BLaER1 (cell line): Measurements from ENCODE around the gene CD247.
A peak's percentile ranks its signal among the peaks of the same experiment; 100 is the strongest.

ENCODE experiments used
- H3K27ac ChIP-seq: shearing (Covaris generic); formaldehyde crosslinking; 2 replicates; pipeline ENCODE4 v1.8.1; 2022
- H3K27me3 ChIP-seq: shearing (Covaris generic); formaldehyde crosslinking; 2 replicates; pipeline ENCODE4 v1.8.1; 2022
- H3K36me3 ChIP-seq: shearing (Covaris generic); formaldehyde crosslinking; 2 replicates; pipeline ENCODE4 v1.8.1; 2022
- H3K4me1 ChIP-seq: shearing (Covaris generic); formaldehyde crosslinking; 2 replicates; pipeline ENCODE4 v1.8.1; 2022
- H3K4me2 ChIP-seq: shearing (Covaris generic); formaldehyde crosslinking; 2 replicates; pipeline ENCODE4 v1.8.1; 2022
- H3K4me3 ChIP-seq: shearing (Covaris generic); formaldehyde crosslinking; 2 replicates; pipeline ENCODE4 v1.8.1; 2022
- H3K9ac ChIP-seq: shearing (Covaris generic); formaldehyde crosslinking; 2 replicates; pipeline ENCODE4 v1.8.1; 2022
- H3K9me3 ChIP-seq: shearing (Covaris generic); formaldehyde crosslinking; 2 replicates; pipeline ENCODE4 v1.8.1; 2022
- H4K20me1 ChIP-seq: shearing (Covaris generic); formaldehyde crosslinking; 2 replicates; pipeline ENCODE4 v1.8.1; 2022
- Cebpa-rat ChIP-seq: shearing (Covaris generic); IDR thresholded peaks from 2 replicates; pipeline ENCODE4 v1.8.1; 2022

Gene CD247

GRCh38 chr1:167501515-167502191, 16.7 kb downstream of the CD247 start:
- Histone ChIP-seq H3K36me3 (no peaks in the 10 kb centered on the region), H3K27me3 (no peaks in the 10 kb centered on the region), H3K4me2 (no peak overlapping the region), H3K4me1 (peaks cover 21% of the 10 kb centered on the region), H3K9ac (no peak overlapping the region), H3K4me3 (no peak overlapping the region), H3K27ac (no peak overlapping the region), H4K20me1 (no peaks in the 10 kb centered on the region), H3K9me3 (no peaks in the 10 kb centered on the region)
- TF ChIP-seq Cebpa-rat, result no peak

- Histone ChIP-seq H3K4me2 (peak overlapping the region; percentile 56), H3K9me3 (no peaks in the 10 kb centered on the region), H3K9ac (no peak overlapping the region), H3K27me3 (no peaks in the 10 kb centered on the region), H3K27ac (no peak overlapping the region), H3K4me3 (no peak overlapping the region), H3K4me1 (peaks cover 21% of the 10 kb centered on the region), H4K20me1 (no peaks in the 10 kb centered on the region), H3K36me3 (no peaks in the 10 kb centered on the region)
- no peak for TF ChIP-seq Cebpa-rat
Measured at GRCh38 chr1:167500283-167500860, 18.0 kb downstream of the CD247 start.

GRCh38 chr1:167499664-167500101, 18.6 kb downstream of the CD247 start:
- Histone ChIP-seq H3K27ac (no peak overlapping the region), H3K36me3 (no peaks in the 10 kb centered on the region), H3K9me3 (no peaks in the 10 kb centered on the region), H3K9ac (no peak overlapping the region), H3K4me2 (peak overlapping the region; percentile 56), H3K4me3 (no peak overlapping the region), H3K27me3 (no peaks in the 10 kb centered on the region), H4K20me1 (no peaks in the 10 kb centered on the region), H3K4me1 (peaks cover 21% of the 10 kb centered on the region)
- TF ChIP-seq Cebpa-rat, result no peak

GRCh38 chr1:167499106-167499505, 19.2 kb downstream of the CD247 start:
- Histone ChIP-seq H3K9me3 (no peaks in the 10 kb centered on the region), H3K27me3 (no peaks in the 10 kb centered on the region), H3K9ac (no peak overlapping the region), H3K4me1 (peaks cover 21% of the 10 kb centered on the region), H3K4me3 (no peak overlapping the region), H3K4me2 (peak overlapping the region; percentile 56), H3K27ac (no peak overlapping the region), H4K20me1 (no peaks in the 10 kb centered on the region), H3K36me3 (no peaks in the 10 kb centered on the region)
- TF ChIP-seq Cebpa-rat, result no peak

- Histone ChIP-seq H3K27me3 (no peaks in the 10 kb centered on the region), H3K27ac (no peak overlapping the region)
Measured at GRCh38 chr1:167496797-167497619, 21.3 kb downstream of the CD247 start.

GRCh38 chr1:167493372-167493771, 25.0 kb downstream of the CD247 start:
- TF ChIP-seq Cebpa-rat, result no peak
- no peaks in the 10 kb centered on the region for H3K27me3 ChIP-seq
- no peak overlapping the region for H3K9ac ChIP-seq
- H3K27ac ChIP-seq, result no peak overlapping the region
- no peaks in the 10 kb centered on the region for H4K20me1 ChIP-seq
- H3K4me2 ChIP-seq, result no peak overlapping the region
- H3K9me3 ChIP-seq, result no peaks in the 10 kb centered on the region
- H3K4me3 ChIP-seq, result no peak overlapping the region
- no peaks in the 10 kb centered on the region for H3K4me1 ChIP-seq
- no peaks in the 10 kb centered on the region for H3K36me3 ChIP-seq

More at GRCh38 chr1:167496797-167497619, 21.3 kb downstream of the CD247 start:
- Histone ChIP-seq H3K9ac (no peak overlapping the region), H3K36me3 (no peaks in the 10 kb centered on the region), H4K20me1 (no peaks in the 10 kb centered on the region), H3K9me3 (no peaks in the 10 kb centered on the region), H3K4me2 (no peak overlapping the region), H3K4me1 (peaks cover 21% of the 10 kb centered on the region), H3K4me3 (no peak overlapping the region)
- no peak for TF ChIP-seq Cebpa-rat

- Histone ChIP-seq H3K27ac (no peak overlapping the region), H3K4me2 (no peak overlapping the region), H3K27me3 (no peaks in the 10 kb centered on the region), H4K20me1 (no peaks in the 10 kb centered on the region), H3K9me3 (no peaks in the 10 kb centered on the region), H3K4me1 (no peaks in the 10 kb centered on the region), H3K36me3 (no peaks in the 10 kb centered on the region), H3K4me3 (no peak overlapping the region), H3K9ac (no peak overlapping the region)
- no peak for TF ChIP-seq Cebpa-rat
Measured at GRCh38 chr1:167492481-167492910, 25.8 kb downstream of the CD247 start.

GRCh38 chr1:167491586-167492461, 26.5 kb downstream of the CD247 start:
- H3K36me3 ChIP-seq, result no peaks in the 10 kb centered on the region
- H3K27ac ChIP-seq, result no peak overlapping the region
- no peaks in the 10 kb centered on the region for H3K27me3 ChIP-seq
- H4K20me1 ChIP-seq, result no peaks in the 10 kb centered on the region
- no peak overlapping the region for H3K4me2 ChIP-seq
- peak; percentile 89 for TF ChIP-seq Cebpa-rat
- no peaks in the 10 kb centered on the region for H3K9me3 ChIP-seq
- H3K4me3 ChIP-seq, result no peak overlapping the region
- H3K4me1 ChIP-seq, result no peaks in the 10 kb centered on the region
- H3K9ac ChIP-seq, result no peak overlapping the region

- no peaks in the 10 kb centered on the region for H3K9me3 ChIP-seq
- no peak overlapping the region for H3K27ac ChIP-seq
- H3K4me3 ChIP-seq, result no peak overlapping the region
- no peaks in the 10 kb centered on the region for H3K36me3 ChIP-seq
- no peak for TF ChIP-seq Cebpa-rat
- no peak overlapping the region for H3K4me2 ChIP-seq
- H3K9ac ChIP-seq, result no peak overlapping the region
- no peaks in the 10 kb centered on the region for H3K27me3 ChIP-seq
- no peaks in the 10 kb centered on the region for H3K4me1 ChIP-seq
- H4K20me1 ChIP-seq, result no peaks in the 10 kb centered on the region
Measured at GRCh38 chr1:167490765-167491164, 27.6 kb downstream of the CD247 start.
